GM21619 (cell line): ENCODE data around the gene PAQR7.
"Not testable (repeated sequence)": the region's sequence is repeated elsewhere in the genome, so short reads cannot be mapped to it uniquely, and the experiment has no call there.

Source experiments
- ATAC-seq: cut with Tn5 transposase; IDR thresholded peaks from one replicate; pipeline ENCODE4 v1.9.1; 2021; ENCODE audit not compliant: unreplicated experiment

The PAQR7 gene

DNA sequence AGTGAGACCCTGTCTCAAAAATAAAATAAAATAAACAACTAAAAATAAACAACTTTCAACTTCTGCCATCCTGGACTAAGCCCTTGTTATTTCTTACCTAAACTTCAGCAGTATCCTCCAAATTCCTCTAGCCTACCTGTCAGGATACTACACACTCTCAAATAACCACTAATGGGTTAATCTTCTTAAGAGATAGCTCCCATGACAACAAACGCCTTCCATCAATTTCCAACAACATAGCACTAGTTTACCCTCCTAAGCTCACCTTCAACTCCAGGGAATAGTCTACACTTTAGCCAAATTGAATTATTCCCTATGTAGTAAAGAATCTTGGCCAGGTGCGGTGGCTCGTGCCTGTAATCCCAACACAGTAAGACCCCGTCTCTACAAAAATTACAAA, 27.6 kb downstream of the PAQR7 start:
- no peak for ATAC-seq

DNA sequence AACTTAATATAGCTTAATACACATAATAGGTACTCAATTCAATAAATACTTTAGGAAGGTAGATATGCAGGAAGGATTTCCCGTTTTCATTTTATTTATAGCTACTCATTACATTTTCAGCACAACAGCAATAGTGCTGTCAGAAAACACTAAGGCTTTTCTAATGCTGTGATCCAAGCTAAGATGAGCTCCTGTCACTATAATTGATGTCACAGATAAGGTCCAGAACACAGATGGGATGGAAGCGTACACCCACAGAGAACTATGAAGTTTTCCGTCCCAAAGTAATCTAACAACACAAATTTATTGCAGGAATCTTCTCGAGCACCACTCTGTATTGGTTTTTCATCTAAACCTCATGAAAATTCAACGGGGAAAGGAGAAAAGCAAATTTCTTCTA, 29.8 kb downstream of the PAQR7 start:
- no peak for ATAC-seq

DNA sequence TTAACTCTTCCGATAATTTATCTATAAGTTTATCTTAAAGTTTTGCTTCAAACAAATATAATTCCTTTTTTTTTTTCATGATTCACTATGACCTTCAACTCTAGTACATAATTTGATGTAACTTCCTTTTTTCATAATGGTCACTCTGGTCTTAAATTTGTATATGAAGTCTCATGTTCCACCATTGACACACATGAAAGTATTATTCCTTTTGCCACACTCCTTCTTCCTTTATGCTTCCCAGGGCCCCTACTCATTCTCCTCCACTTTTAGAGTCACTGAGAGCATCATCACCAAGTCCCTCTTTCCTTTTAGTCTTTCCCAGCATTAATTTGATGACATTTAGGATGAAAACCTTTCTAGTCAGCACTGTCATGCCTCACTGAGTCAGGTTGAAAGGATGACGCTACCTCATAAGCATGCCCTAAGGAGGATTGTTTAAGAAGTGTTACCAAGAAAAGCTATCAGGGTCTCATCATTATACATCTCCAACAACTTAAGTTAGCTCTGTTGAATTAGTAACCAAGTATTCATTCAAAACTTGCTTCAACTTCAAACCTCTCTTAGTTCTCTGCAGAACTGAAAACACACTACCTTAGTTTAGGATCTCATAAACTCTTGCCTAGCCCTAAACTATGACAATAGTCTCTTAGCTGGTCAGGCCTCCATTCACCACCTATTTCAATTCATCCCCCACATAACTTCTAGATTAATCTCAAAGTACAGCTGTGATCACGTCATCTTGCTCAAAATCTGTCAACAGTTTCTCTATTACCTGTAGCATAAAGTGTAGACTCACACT, 30.8 kb downstream of the PAQR7 start:
- ATAC-seq, result no peak

DNA sequence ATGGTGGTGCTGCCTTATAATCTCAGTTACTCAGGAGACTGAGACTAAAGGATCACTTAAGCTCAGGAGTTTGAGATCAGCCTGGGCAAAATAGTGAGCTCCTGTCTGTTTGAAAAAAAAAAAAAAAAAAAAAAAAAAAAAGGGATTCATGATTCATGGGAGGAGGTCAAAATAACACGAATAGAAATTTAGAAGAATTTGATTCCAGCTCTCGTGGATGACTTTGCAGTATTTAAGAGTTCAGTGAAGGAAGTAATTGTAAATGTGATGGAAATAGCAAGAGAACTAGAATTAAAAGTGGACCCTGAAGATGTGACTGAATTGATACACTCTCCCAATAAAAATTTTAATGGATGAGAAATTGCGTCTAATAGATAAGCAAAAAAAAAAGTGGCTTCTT, 32.0 kb downstream of the PAQR7 start:
- ATAC-seq, result no peak

DNA sequence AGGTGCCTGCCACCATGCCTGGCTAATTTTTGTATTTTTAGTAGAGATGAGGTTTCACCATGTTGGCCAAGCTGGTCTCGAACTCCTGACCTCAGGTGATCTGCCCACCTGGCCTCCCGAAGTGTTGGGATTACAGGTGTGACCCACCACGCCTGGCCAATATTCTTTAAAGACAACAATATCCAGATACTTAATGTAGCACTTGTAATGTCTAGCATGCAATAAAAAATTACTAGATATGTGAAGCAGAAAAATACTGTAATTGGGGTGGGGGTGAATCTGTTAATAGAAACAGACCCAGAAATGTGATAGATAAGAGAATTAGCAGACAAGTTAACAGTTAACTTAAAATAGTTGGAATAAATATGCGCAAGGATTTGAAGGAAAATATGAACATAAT, 35.7 kb downstream of the PAQR7 start:
- ATAC-seq, result not testable (repeated sequence)

DNA sequence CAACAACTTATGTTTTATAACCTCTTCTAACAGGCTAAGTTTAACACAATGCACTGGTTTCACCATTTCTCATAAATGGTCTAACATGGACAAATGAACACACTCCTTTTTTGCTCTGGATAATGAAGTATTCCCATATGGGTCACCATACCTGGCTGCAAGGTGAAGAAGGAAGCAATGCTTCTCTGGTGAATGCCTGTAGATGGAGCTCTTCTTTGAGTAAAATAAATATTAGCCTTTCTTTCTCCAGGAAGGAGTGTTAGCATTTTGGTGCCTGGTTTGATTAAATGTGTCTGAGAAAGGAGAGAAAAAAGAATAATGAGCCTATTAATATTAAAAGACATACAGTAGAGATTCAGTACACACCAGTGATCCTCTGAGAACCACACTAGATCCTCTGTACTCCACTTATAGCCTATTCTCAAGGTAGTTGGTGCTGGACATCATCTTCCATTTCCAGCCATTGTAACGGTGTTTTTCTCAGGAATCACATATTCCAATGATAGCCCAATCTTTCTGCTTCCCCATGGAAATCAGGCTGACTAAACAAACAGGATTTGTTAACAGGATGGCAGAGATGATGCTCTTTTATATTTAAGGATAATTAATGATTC, 38.1 kb downstream of the PAQR7 start:
- ATAC-seq, result no peak

DNA sequence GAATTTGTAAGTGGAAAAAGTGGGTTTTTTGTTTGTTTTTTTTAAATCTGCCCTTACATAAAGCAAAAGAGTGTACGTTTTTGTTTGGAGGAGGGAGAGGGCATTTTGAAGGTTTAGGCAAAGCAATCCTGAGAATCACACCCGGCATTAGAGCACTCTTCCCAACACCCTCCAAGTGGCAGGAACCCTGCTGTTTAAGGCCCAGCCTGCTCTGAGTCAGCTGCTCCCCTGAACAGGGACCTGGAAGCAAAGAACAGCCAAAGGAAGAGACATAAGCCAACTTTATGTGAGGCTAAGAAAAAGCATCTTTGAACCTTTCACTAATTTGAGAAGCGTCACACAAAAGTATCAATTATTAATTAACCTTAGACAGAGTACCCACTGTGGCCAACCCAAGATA, 38.8 kb downstream of the PAQR7 start:
- no peak for ATAC-seq

DNA sequence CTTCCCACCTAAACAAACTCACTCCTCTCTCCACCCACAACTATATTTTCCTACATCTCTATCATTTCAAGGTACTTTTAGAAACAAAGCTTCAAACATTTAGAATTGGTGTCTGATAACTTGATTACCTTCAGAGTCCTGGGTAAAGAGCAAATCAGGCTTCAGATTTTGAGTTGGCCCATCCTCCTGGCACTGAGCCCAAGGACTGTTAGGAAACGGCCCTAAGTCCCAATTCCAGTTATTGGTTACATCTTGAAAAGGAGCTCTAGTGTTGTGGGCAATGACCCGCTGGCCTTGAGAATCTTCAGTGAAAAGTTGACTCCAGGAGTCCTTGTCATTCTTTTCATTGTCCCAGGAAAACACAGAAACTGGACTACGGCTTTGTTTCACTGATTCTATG, 40.6 kb downstream of the PAQR7 start:
- no peak for ATAC-seq

DNA sequence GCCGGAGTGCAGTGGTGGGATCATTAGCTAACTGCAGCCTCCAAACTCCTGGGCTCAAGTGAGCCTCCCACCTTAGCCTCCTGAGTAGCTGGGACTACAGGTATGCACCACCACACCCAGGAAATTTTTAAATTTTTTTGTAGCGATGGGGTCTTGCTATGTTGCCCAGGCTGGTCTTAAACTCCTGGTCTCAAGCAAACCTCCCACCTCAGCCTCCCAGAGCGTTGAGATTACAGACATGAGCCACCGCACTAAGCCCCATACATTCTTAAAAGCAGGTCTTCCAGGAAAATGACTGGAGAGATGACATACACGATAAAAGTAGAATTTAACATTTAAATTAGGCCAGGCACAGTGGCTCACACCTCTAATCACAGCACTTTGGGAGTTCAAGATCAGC, 42.4 kb downstream of the PAQR7 start:
- ATAC-seq, result no peak

DNA sequence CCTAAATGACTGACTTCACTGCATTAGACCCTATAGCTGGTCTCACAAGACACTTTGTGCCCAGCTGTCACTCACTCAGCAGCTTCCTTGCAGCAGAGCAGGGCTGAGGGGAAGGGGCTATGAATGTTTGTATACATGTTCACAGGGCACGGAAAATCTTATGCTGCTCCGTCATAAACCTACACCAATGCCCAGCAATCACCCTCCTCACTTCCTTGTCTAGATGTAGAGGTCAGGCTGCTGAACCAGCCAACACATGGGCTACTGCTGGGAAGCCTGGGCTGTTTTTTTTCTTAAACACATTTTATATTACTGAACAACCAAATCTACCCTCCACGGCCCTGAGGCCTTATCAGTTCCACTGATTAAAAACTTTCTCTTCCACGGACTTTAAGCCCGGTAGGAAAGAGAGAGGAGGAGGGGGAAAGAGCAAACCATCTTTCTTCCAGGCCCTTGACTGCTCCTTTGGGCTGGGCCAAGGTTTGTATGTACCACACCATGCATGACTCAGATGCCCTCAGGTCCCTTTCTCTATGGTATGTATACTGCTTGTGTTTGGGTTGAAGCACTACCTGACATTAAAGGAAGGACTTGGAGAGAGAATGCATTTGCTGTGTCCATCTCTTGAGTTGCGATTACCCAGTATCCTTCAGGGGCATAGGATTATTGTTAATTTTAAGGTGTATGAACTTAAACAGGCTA, 43.0 kb downstream of the PAQR7 start:
- no peak for ATAC-seq

DNA sequence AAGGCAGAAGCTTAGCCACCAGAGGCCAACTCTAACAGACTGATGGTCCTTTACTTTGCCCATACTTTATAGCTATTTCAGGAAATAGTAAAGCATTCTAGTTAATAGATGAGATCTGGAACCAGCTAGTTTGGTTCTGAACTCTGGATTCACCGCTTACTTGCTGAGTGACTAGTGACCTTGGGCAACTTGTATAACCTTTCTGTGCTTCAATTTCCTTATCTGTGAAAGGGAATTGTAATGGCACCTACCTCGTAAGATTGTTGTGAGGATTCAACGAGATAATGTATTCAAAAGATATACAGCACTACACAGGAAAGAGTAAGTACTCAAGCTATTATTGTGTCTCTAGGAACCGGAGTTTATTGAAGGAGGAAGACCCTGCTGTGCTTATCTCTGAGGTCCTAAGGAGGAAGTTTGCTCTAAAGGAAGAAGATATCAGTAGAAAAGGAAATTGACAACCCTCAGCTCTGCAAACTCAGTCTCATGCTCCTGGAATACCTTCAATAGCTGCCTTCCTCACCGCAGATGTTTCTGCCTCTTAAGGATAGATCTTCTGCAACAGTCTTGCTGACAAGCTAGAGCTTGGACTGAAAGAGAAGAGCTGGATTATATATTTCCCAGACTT, 43.8 kb downstream of the PAQR7 start:
- ATAC-seq, result no peak

DNA sequence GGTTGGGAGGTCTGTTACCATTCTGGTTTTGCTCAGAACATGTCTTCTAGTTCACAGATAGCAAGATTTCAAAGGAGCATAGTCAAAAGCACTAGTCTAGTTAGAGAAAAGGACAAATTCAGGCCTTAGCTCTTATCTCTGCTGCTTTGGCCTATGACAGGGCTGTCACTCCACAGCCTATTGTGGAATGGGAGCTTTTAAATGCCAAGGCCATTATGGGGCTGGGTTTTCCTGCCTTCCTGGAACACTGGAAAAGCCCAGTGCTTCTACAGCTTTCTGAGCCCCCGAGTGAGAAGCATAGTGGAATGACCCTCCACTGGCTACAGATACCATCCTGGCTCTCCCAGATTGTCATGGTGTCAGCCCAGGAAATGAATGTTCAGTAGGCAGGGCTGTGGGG, 46.5 kb downstream of the PAQR7 start:
- no peak for ATAC-seq

DNA sequence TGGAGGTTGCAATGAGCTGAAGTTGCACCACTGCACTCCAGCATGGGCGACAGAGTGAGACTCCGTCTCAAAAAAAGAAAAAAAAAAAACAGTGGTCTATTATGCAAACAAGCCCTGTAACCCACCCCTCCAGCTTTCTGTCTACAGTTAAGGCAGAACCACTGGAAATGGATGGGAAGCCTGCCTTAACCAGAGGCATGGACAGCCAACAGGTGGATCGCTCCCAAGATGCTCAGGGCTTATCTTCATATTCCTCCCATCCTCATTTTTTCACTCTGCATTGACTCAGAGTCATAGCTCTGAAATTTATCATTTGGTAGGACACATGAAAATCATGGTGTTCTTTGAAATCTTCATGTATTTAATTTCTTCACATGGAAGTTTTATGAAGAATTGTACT, 47.0 kb downstream of the PAQR7 start:
- ATAC-seq, result no peak

DNA sequence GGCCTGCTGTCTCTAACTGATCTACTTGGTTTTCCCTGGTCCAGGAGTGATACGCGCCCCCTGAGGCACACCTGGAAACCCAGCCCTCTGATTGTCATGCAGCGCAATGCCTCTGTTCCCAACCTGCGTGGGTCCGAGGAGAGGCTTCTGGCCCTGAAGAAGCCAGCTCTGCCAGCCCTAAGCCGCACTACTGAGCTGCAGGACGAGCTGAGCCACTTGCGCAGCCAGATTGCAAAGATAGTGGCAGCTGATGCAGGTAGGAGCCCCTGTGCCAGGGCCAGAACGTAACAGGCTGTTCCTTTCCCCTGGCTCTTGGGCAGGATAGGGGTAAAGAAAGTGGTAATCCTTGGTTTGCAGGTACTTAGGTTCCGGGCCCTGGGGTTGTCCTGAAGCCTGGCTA, 48.9 kb downstream of the PAQR7 start:
- no peak for ATAC-seq

DNA sequence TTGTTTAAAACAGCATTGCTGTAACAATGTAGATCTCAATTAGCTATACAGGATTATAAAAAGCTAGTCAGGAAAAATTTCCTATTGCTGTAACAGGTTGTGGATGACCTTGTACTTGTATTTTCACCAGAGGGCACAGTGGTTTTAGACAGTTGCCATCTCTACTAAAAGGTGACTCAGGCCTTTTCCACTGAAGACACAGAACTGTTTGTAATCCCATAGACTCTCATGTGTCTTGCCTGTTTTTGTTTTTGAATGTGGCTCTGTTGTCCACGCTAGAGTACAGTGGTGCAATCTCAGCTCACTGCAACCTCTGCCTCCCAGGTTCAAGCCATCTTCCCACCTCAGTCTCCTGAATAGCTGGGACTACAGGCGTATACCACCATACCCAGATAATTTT, 49.9 kb downstream of the PAQR7 start:
- ATAC-seq, result no peak

DNA sequence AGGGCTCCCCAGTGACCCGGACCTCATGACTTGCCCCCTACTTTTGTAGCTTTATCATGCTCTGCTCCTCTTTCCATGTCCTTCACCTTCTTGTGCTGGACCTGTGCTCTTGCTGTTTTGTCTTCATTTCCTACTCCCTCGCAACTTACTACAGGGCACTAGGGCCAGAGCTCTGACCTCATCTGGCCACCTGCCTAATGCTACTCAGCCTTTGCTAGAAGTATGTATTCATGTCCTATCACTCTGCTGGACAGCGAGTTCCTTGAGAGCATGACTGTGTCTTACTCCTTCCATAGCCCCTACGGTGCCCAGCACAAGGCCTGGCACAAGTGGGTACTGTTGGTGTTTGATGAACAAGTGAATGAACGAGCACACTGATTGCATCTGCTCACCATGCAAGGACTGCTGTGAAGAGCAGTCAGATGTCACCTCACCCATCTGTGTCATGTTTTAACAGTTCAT, 53.8 kb downstream of the PAQR7 start:
- ATAC-seq, result no peak

DNA sequence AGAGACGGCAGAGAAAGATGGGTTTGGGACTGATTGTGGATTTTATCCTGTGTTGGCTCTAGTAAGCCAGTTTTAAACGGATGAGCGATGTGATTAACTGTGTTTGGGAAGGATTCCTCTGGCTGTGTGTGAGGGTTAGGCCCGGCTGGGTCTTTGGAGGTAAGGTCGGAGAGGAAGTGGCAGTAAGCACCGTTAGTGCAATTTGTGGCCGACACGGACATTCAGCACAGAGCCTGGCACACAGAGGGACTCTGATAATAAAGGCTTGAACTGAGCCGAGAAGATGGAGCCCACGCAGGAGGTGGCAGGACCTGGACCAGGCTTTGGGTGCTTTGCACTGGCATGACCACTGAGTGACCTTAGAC, 54.4 kb downstream of the PAQR7 start:
- no peak for ATAC-seq

DNA sequence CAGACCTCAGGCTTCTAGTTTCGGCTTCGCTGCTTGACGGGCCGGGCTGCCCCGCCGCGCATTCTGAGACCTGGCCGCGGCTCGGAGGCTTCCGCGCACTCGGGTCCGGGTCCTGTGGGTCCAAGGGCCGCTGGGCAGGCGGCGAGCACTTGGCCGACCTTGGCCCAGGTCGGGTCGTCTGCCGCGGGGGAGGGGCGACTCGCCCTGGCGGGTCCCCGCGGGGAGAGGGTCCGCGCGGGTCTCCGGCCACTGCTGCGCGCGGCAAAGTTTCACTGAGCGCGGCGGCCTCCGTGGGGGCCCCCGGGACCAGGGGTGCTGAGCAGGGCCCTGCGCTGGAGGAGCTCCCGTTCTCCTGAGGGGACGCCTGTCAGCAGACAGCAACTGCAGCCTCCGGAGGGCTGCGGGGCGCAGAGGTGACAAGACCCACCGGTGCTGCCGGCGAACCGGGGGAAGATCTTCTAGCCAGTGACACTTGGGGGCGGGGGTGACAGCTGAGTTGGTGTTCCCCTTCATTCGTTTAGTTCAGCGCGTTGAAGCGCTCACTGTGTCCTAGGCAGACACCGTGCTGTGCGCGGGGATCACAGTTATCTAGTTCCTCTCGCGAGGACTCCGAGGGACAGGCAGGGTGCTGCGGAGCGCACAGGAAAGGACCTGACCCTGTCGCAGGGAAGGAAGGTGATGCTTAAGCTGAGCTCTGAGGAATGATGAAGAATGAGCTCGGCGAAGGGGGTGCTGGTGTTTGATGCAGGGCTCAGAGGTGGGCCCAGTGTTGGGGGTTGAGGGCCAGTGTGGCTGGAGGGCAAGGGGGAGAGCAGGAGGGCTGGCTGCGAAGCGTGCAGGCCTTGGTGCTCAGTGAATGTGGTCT, 55.0 kb downstream of the PAQR7 start:
- ATAC-seq, result peak; percentile 53

DNA sequence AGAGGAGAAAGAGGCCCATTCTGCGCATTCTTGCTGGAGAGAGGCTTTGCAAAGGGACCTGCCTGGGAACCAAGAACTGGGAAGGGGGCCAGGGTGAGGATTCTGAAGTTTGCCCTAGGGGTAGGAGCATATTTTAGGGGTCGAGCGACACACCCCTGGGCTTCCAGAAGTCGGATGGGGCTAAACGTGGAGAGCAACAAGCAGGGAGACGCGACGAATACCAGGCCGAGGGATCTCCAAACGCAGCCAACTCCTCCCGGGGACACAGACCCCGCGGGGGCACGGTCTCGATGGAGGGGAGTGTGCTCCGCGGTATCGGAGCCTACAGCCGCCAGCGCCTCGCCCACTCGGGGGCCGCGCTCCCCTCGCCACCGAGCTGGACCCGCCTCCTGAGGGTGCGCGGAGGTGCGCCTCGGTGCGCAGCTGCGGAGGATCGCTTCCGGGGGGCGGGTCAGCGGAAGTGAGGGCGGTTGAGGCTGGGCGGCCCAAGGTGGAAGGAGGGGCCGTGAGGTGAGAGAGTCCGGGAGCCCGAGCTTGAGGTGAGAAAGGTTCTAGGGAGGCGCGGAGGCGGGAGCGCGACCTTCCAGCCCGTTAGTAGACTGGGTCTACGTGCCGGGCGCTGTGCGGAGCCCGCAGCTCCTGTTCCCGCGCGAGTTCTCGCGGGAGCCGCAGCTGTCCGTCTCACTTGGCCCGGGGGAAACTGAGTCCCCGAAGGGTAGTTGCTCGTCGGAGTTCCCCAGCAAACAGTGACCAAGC, 55.8 kb downstream of the PAQR7 start, which contains the start of gene MTFR1L:
TSS of gene MTFR1L (plus strand) at position 464 of the 756 bp plus-strand sequence. CDS start 3,151 bp downstream, outside the sequence.
- peak; percentile 75 for ATAC-seq

DNA sequence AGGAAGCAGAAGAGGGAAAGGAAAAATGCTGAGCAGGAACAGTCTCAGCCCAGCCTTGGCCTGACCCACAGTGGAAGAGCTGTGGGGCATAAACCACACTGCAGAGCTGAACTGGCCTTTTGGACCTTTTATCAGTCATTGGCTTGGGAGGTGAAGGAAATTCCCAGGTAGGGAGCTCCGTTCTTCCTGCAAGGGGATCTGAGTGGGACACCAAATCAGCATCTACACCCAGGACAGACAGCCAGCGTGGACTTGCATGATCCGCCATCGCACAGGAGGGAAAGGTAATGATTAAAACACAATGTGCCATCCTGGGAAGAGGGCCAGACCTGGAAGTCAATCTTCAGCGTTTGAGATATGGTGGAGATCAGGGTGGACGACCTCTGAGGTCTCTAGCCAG, 56.9 kb downstream of the PAQR7 start:
- ATAC-seq, result no peak
